Fibroblast of pulmonary artery (primary cell): ENCODE data around the gene PCDH17.

Source experiments
- DNase-seq: peaks from one replicate; pipeline ENCODE4 v3.0.0-alpha.2; 2010; ENCODE audit warnings: low read depth
- H3K4me3 ChIP-seq: replicated peaks from 2 replicates; pipeline ENCODE4 v1.5.1; 2011; ENCODE audit warnings: low read depth, mild to moderate bottlenecking, control low read depth, low read length, moderate library complexity
- CTCF ChIP-seq: IDR thresholded peaks from 2 replicates; pipeline ENCODE4 v1.5.1; 2011; ENCODE audit warnings: mild to moderate bottlenecking, control low read depth, low read length, inconsistent platforms; ENCODE audit errors: missing control alignments

PCDH17 gene

GRCh38 chr13:57734306-57734705 lies 102.8 kb downstream of the PCDH17 start:
- no peak for DNase-seq
- no peak for TF ChIP-seq CTCF
- no peak overlapping the region for H3K4me3 ChIP-seq

GRCh38 chr13:57739089-57739488 lies 107.5 kb downstream of the PCDH17 start:
- no peak overlapping the region for H3K4me3 ChIP-seq
- no peak for TF ChIP-seq CTCF

GRCh38 chr13:57739543-57740190 lies 108.1 kb downstream of the PCDH17 start:
- H3K4me3 ChIP-seq = no peak overlapping the region

More at GRCh38 chr13:57739089-57739488, 107.5 kb downstream of the PCDH17 start:
- DNase-seq = no peak

GRCh38 chr13:57740719-57741118 lies 109.2 kb downstream of the PCDH17 start:
- peak; percentile 2 for DNase-seq
- H3K4me3 ChIP-seq = no peak overlapping the region
- TF ChIP-seq CTCF = no peak

More at GRCh38 chr13:57739543-57740190, 108.1 kb downstream of the PCDH17 start:
- TF ChIP-seq CTCF = no peak
- peak; percentile 9 for DNase-seq

GRCh38 chr13:57748096-57748495 lies 116.6 kb downstream of the PCDH17 start:
- TF ChIP-seq CTCF = no peak
- DNase-seq = peak; percentile 28
- H3K4me3 ChIP-seq = no peak overlapping the region

- no peak for DNase-seq
- TF ChIP-seq CTCF = no peak
- H3K4me3 ChIP-seq = no peak overlapping the region
Measured at GRCh38 chr13:57760951-57761350, 129.4 kb downstream of the PCDH17 start.

- DNase-seq = no peak
- H3K4me3 ChIP-seq = no peak overlapping the region
- no peak for TF ChIP-seq CTCF
Measured at GRCh38 chr13:57763689-57764088, 132.1 kb downstream of the PCDH17 start.
